ENCODE data around the gene PLXNB2.

- no peak for TF ChIP-seq CTCF (IDR thresholded peaks at IDR 0.05 in 4 of 5, conservative IDR thresholded peaks at IDR 0.05 in 1 of 5)
- no peak for TF ChIP-seq POLR2A (IDR thresholded peaks at IDR 0.05)
Observed at GRCh38 chr22:50272044-50272802, 35.2 kb downstream of the PLXNB2 start.

Measured in gastrocnemius medialis (tissue), 4 donors.